A673 (cell line): ENCODE data around the gene BUB1B. TPM values are rescaled to one million over a fixed set of nuclear protein-coding genes. Genes with fewer than 3 reads are reported as not detected.

Experiments used
- BruUV-seq: library from RNA; stranded (reverse); fragments of 400-500 nt; replicated peaks from 2 replicates; lab custom pipeline; 2021; lab: Mats Ljungman, UMichigan
- CTCF ChIA-PET: fragments of 300-600 bp; sonication (Branson Sonifier 250); formaldehyde crosslinking; loops from one replicate; lab custom pipeline; 2022; ENCODE audit warnings: antibody characterized with exemption; lab: Charles Lee
- POLR2A ChIA-PET: fragments of 300-600 bp; sonication (Branson Sonifier 250); formaldehyde crosslinking; loops from one replicate; lab custom pipeline; 2022; ENCODE audit warnings: antibody characterized with exemption; ENCODE audit not compliant: low non-redundant PET; lab: Charles Lee
- DNase-seq: peaks from one replicate; pipeline ENCODE4 v3.0.0-alpha.2; 2015; ENCODE audit warnings: low spot score
- H3K27ac ChIP-seq: fragments of 200-600 bp; sonication (generic); 2 replicates; pipeline ENCODE4 v1.5.1; 2016; ENCODE audit warnings: mixed run types, low read depth, mild to moderate bottlenecking, mixed read lengths, antibody characterized with exemption, low read length; ENCODE audit not compliant: poor library complexity, severe bottlenecking
- H3K27me3 ChIP-seq: fragments of 200-600 bp; sonication (generic); replicated peaks from 2 replicates; pipeline ENCODE4 v1.6.1; 2017; ENCODE audit warnings: mixed run types, low read depth, mild to moderate bottlenecking, mixed read lengths, antibody characterized with exemption, low read length; ENCODE audit not compliant: insufficient read depth, poor library complexity
- H3K36me3 ChIP-seq: fragments of 200-600 bp; sonication (generic); 2 replicates; pipeline ENCODE4 v1.6.1; 2016; ENCODE audit warnings: mixed run types, mild to moderate bottlenecking, mixed read lengths, antibody characterized with exemption, low read length; ENCODE audit not compliant: insufficient read depth, poor library complexity, severe bottlenecking
- H3K4me1 ChIP-seq: fragments of 200-600 bp; sonication (generic); 2 replicates; pipeline ENCODE4 v1.6.1; 2017; ENCODE audit warnings: mixed run types, mild to moderate bottlenecking, mixed read lengths, antibody characterized with exemption, low read length; ENCODE audit not compliant: insufficient read depth, poor library complexity, severe bottlenecking
- H3K4me3 ChIP-seq: fragments of 200-600 bp; sonication (generic); 2 replicates; pipeline ENCODE4 v1.5.1; 2016; ENCODE audit warnings: low read depth, mixed run types, mild to moderate bottlenecking, mixed read lengths, low read length; ENCODE audit not compliant: poor library complexity, severe bottlenecking
- H3K9me3 ChIP-seq: fragments of 200-600 bp; sonication (generic); 2 replicates; pipeline ENCODE4 v1.6.1; 2016; ENCODE audit warnings: mixed run types, low read depth, mild to moderate bottlenecking, mixed read lengths, antibody characterized with exemption, low read length; ENCODE audit not compliant: poor library complexity, severe bottlenecking
- CTCF ChIP-seq: fragments of 300-800, 200-600 bp; sonication (generic); conservative IDR thresholded peaks from 2 replicates; pipeline ENCODE4 v1.5.1; 2017; ENCODE audit warnings: low read depth, mild to moderate bottlenecking, antibody characterized with exemption, low read length, moderate library complexity, mixed read lengths
- EZH2 ChIP-seq: fragments of 200-600 bp; sonication (generic); IDR thresholded peaks from 2 replicates; pipeline ENCODE4 v1.6.1; 2017; ENCODE audit warnings: borderline replicate concordance, low read depth, mild to moderate bottlenecking, mixed read lengths, antibody characterized with exemption, low read length; ENCODE audit not compliant: poor library complexity, severe bottlenecking
- intact Hi-C: fragments of 100-400 bp; cut with micrococcal nuclease; formaldehyde crosslinking; loops from one replicate; pipeline ENCODE4 v1.10.0; 2022; ENCODE audit not compliant: unreplicated experiment
- total RNA-seq: library from RNA; stranded (reverse); gene quantifications from 2 replicates; pipeline ENCODE4 v1.2.3, GENCODE V29; 2021

Gene BUB1B
- total RNA-seq, 1 experiment from 2014 or later: 196 TPM

GRCh38 chr15:40258544-40258943 is 97.7 kb downstream of the BUB1B start:
- no peaks in the 10 kb centered on the region for H3K27me3 ChIP-seq
- H3K9me3 ChIP-seq: no peaks in the 10 kb centered on the region
- CTCF ChIA-PET: no interaction called here
- intact Hi-C loops: no loop called here
- POLR2A ChIA-PET: no interaction called here
- H3K4me1 ChIP-seq: peaks cover 1% of the 10 kb centered on the region
- H3K27ac ChIP-seq: no peak overlapping the region
- H3K36me3 ChIP-seq: no peaks in the 10 kb centered on the region
- TF ChIP-seq EZH2 (no peak), CTCF (no peak)
- H3K4me3 ChIP-seq: no peak overlapping the region
- DNase-seq: no peak
- BruUV-seq: no TSS peak

- Histone ChIP-seq H3K4me1 (peaks cover 1% of the 10 kb centered on the region), H3K9me3 (no peaks in the 10 kb centered on the region), H3K36me3 (no peaks in the 10 kb centered on the region), H3K27ac (no peak overlapping the region), H3K4me3 (no peak overlapping the region), H3K27me3 (no peaks in the 10 kb centered on the region)
- ChIA-PET POLR2A (no interaction called here), CTCF (no interaction called here)
- TF ChIP-seq EZH2: no peak
- no peak for TF ChIP-seq CTCF
- intact Hi-C loops: no loop called here
- BruUV-seq: no TSS peak
- DNase-seq: no peak
Observed at GRCh38 chr15:40259021-40259420, 98.2 kb downstream of the BUB1B start.

GRCh38 chr15:40263024-40263754 is 102.3 kb downstream of the BUB1B start:
- BruUV-seq: no TSS peak
- H3K27ac ChIP-seq: no peak overlapping the region
- H3K4me1 ChIP-seq: peaks cover 10% of the 10 kb centered on the region
- no peaks in the 10 kb centered on the region for H3K9me3 ChIP-seq
- no peak for TF ChIP-seq EZH2
- no peak for TF ChIP-seq CTCF
- POLR2A ChIA-PET: no interaction called here
- H3K36me3 ChIP-seq: no peaks in the 10 kb centered on the region
- CTCF ChIA-PET: interaction anchor here (0.6 to 1.6 kb wide), 2 partner anchors 16 to 356 kb away, joined by 3 to 8 read pairs; no protein-coding TSS in a partner anchor
- intact Hi-C loops: no loop called here
- H3K4me3 ChIP-seq: no peak overlapping the region
- no peak for DNase-seq
- H3K27me3 ChIP-seq: no peaks in the 10 kb centered on the region
